Erythroblast (primary cell): ENCODE data around the gene KCNJ4.

Experiments used
- GATA1 ChIP-seq: IDR thresholded peaks from 2 replicates; pipeline ENCODE4 v1.6.1; 2011; ENCODE audit warnings: low read depth, mild to moderate bottlenecking, control low read depth, low read length, moderate library complexity
- POLR2A ChIP-seq: IDR thresholded peaks from 2 replicates; pipeline ENCODE4 v1.6.1; 2011; ENCODE audit warnings: mild to moderate bottlenecking, low read length

DNA sequence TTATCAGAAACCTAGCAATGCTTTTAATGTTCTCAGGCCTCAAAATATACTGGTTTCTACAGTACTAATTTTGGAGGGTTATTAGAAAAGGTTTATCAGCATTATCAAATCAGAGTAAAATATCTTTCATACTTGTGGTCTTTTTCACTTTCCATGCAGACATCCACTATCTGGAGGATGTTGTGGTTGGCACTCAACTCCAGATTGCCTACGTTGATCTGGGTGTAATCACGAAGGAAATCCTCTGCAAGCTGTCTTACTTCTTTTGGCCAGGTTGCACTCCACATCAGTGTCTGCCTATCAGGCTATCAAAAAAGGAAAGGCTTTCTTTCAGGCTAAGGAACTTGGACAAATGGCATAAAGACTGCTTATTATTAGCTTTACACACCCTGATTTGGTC, 39.5 kb upstream of the KCNJ4 start:
- TF ChIP-seq POLR2A (no peak), GATA1 (no peak)
